Prostate gland (tissue), 2 donors: ENCODE measurements around the gene ARID4B. TPM values are rescaled to one million over a fixed set of nuclear protein-coding genes. Genes with fewer than 3 reads are reported as not detected.
A peak's percentile ranks its signal among the peaks of the same experiment; 100 is the strongest.

Source experiments
- DNase-seq: peaks from one replicate; pipeline ENCODE4 v3.0.0-alpha.2; 2019; ENCODE audit warnings: low spot score
- H3K27ac ChIP-seq, 2 donors: fragments of 200-600 bp; sonication (generic); 2 replicates each; pipeline ENCODE4 v1.5.1; 2017 to 2019
- H3K27me3 ChIP-seq: fragments of 200-600 bp; sonication (generic); replicated peaks from 2 replicates; pipeline ENCODE4 v1.5.1; 2019; ENCODE audit not compliant: insufficient read depth
- H3K36me3 ChIP-seq, 2 donors: fragments of 200-600 bp; sonication (generic); 1 replicate in 1 of 2; 2 replicates in 1 of 2; pipeline versions ENCODE4 v1.5.1 to v1.8.1; 2017 to 2019
- H3K4me1 ChIP-seq: fragments of 200-600 bp; sonication (generic); replicated peaks from 2 replicates; pipeline ENCODE4 v1.5.1; 2019
- H3K4me3 ChIP-seq, 2 donors: fragments of 200-600 bp; sonication (generic); 2 replicates each; pipeline ENCODE4 v1.5.1; 2017 to 2019
- H3K9me3 ChIP-seq: fragments of 200-600 bp; sonication (generic); 2 replicates; pipeline ENCODE4 v1.5.1; 2017
- CTCF ChIP-seq, 4 experiments: fragments of 200-600 bp in 2 of 4; fragments of 450-650 bp in 2 of 4; sonication (generic) in 2 of 4; IDR thresholded peaks; 1 replicate in 3 of 4; 2 replicates in 1 of 4; pipeline ENCODE4 v1.5.1; 2016 to 2019; ENCODE audit warnings: antibody characterized with exemption in 4 of 4, mild to moderate bottlenecking in 2 of 4, moderate library complexity in 2 of 4
- POLR2A ChIP-seq: fragments of 450-650 bp; IDR thresholded peaks from one replicate; pipeline ENCODE4 v1.6.1; 2016; ENCODE audit warnings: antibody characterized with exemption, mild to moderate bottlenecking
- POLR2AphosphoS5 ChIP-seq: sonication (generic); formaldehyde crosslinking; IDR thresholded peaks from one replicate; pipeline ENCODE4 v1.6.1; 2017; ENCODE audit warnings: antibody characterized with exemption
- WGBS: methylation state at CpG from one replicate; pipeline ENCODE4 v1.1.5; 2018; 5-methylcytosine and 5-hydroxymethylcytosine counted together
- intact Hi-C: fragments of 100-400 bp; cut with DNase I; formaldehyde crosslinking; loops from one replicate; pipeline ENCODE4 v1.14.2; 2022
- total RNA-seq, 2 donors: library from RNA; depleted of rRNA; stranded (reverse); fragments of >200 nt; gene quantifications; one replicate each; pipeline ENCODE4 v1.1.0, GENCODE V29; 2016

The ARID4B gene
- total RNA-seq, 2 donors from 2014 or later: 28.6 to 46.4 TPM

- no peak for DNase-seq
- Histone ChIP-seq H3K4me3 (no peak overlapping the region), H3K27ac (no peak overlapping the region), H3K4me1 (no peaks in the 10 kb centered on the region), H3K9me3 (no peaks in the 10 kb centered on the region), H3K27me3 (no peaks in the 10 kb centered on the region), H3K36me3 (no peaks in the 10 kb centered on the region)
- WGBS: 92% methylated on average over 3 of the region's 3 CpGs
- TF ChIP-seq POLR2A: no peak
- no peak for TF ChIP-seq CTCF (IDR thresholded peaks at IDR 0.05)
- no peak for TF ChIP-seq POLR2AphosphoS5
- intact Hi-C loops: no loop called here
Measured at GRCh38 chr1:235156265-235156664, 171.7 kb downstream of the ARID4B start.

GRCh38 chr1:235152235-235152634 is 175.7 kb downstream of the ARID4B start:
- DNase-seq: no peak
- H3K36me3 ChIP-seq: peaks cover 0 to 6% of the 10 kb centered on the region in 2 donors
- H3K4me3 ChIP-seq: no peak overlapping the region
- H3K9me3 ChIP-seq: no peaks in the 10 kb centered on the region
- intact Hi-C loops: no loop called here
- H3K4me1 ChIP-seq: no peaks in the 10 kb centered on the region
- no peaks in the 10 kb centered on the region for H3K27me3 ChIP-seq
- H3K27ac ChIP-seq: no peak overlapping the region
- TF ChIP-seq POLR2A: no peak
- TF ChIP-seq POLR2AphosphoS5: peak; percentile 7

GRCh38 chr1:235151033-235151432 is 176.9 kb downstream of the ARID4B start:
- 89% methylated on average over 2 of the region's 2 CpGs for WGBS
- intact Hi-C loops: no loop called here
- no peak overlapping the region for H3K27ac ChIP-seq
- no peak overlapping the region for H3K4me3 ChIP-seq
- no peaks in the 10 kb centered on the region for H3K4me1 ChIP-seq
- no peak for DNase-seq
- peaks cover 0 to 6% of the 10 kb centered on the region in 2 donors for H3K36me3 ChIP-seq
- no peaks in the 10 kb centered on the region for H3K9me3 ChIP-seq
- TF ChIP-seq CTCF (IDR thresholded peaks at IDR 0.05): no peak
- no peaks in the 10 kb centered on the region for H3K27me3 ChIP-seq

GRCh38 chr1:235149824-235150223 is 178.2 kb downstream of the ARID4B start:
- TF ChIP-seq POLR2AphosphoS5 (peak; percentile 20), CTCF (IDR thresholded peaks at IDR 0.05) (no peak)
- 65% methylated on average over 9 of the region's 9 CpGs for WGBS
- Histone ChIP-seq H3K27ac (no peak overlapping the region), H3K27me3 (no peaks in the 10 kb centered on the region), H3K4me3 (no peak overlapping the region), H3K36me3 (peaks cover 0 to 6% of the 10 kb centered on the region in 2 donors), H3K4me1 (no peaks in the 10 kb centered on the region), H3K9me3 (no peaks in the 10 kb centered on the region)
- intact Hi-C loops: no loop called here
- no peak for DNase-seq

GRCh38 chr1:235147269-235147668 is 180.7 kb downstream of the ARID4B start:
- Histone ChIP-seq H3K36me3 (peaks cover 0 to 6% of the 10 kb centered on the region in 2 donors), H3K27me3 (no peaks in the 10 kb centered on the region), H3K4me3 (no peak overlapping the region), H3K9me3 (no peaks in the 10 kb centered on the region), H3K4me1 (no peaks in the 10 kb centered on the region), H3K27ac (no peak overlapping the region)
- intact Hi-C loops: no loop called here
- 92% methylated on average over 4 of the region's 4 CpGs for WGBS
- TF ChIP-seq POLR2AphosphoS5: no peak
- no peak for TF ChIP-seq CTCF (IDR thresholded peaks at IDR 0.05)
- no peak for TF ChIP-seq POLR2A
- DNase-seq: no peak
